ENCODE results near the gene PGM5. TPM values are rescaled to one million over a fixed set of nuclear protein-coding genes. Genes with fewer than 3 reads are reported as not detected.
"Not testable (repeated sequence)": the region's sequence is repeated elsewhere in the genome, so short reads cannot be mapped to it uniquely, and the experiment has no call there.

PGM5 gene
- total and polyA plus RNA-seq, 2 donors from 2014 or later = 16.3 to 53.1 TPM

- H3K27ac ChIP-seq (ENCODE audit: low read depth in 2 of 2, low read length in 2 of 2); DNase-seq; H3K9me3 ChIP-seq (ENCODE audit: control insufficient read depth in 2 of 3, insufficient read depth in 1 of 3, low read length in 3 of 3); H3K9ac ChIP-seq (ENCODE audit: low read length in 3 of 3); FAIRE-seq; intact Hi-C loops (cut with DNase I); H3K36me3 ChIP-seq (ENCODE audit: control insufficient read depth in 2 of 3, insufficient read depth in 3 of 3, low read length in 3 of 3); H3K4me1 ChIP-seq (ENCODE audit: control insufficient read depth in 2 of 3, insufficient read depth in 2 of 3, low read depth in 1 of 3, low read length in 3 of 3); H3K27me3 ChIP-seq (ENCODE audit: control insufficient read depth, insufficient read depth, low read length); H3K4me3 ChIP-seq (ENCODE audit: low read length in 3 of 3): not testable (repeated sequence)
These were observed 56.3 kb downstream of the PGM5 start for GRCh38 chr9:68412754-68413153.

DNA sequence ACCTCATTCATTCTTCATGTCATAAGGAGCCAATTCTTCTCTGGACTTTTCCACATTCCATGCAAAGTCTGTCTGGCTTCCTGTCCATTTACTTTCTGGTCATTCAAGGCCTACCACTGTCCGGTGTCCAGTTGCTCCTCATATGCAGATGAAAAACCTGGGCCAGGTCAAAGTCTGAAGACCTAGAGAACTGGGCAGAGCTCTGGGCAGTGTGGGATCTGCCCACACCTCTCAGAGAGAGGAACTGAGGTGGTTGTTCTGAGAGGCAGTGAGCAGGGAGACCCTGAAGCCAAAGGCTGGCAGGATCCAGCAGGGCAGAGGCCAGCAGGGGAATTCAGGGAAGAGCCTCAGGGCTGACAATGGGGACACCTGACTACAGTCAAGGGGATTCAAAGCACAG is 58.7 kb downstream of the PGM5 start:
- H3K36me3 ChIP-seq (ENCODE audit: control insufficient read depth in 2 of 3, insufficient read depth in 3 of 3, low read length in 3 of 3); DNase-seq; intact Hi-C loops (cut with DNase I); H3K9me3 ChIP-seq (ENCODE audit: control insufficient read depth in 2 of 3, insufficient read depth in 1 of 3, low read length in 3 of 3); H3K4me1 ChIP-seq (ENCODE audit: control insufficient read depth in 2 of 3, insufficient read depth in 2 of 3, low read depth in 1 of 3, low read length in 3 of 3); H3K27ac ChIP-seq (ENCODE audit: low read depth in 2 of 2, low read length in 2 of 2); H3K4me3 ChIP-seq (ENCODE audit: low read length in 3 of 3); H3K9ac ChIP-seq (ENCODE audit: low read length in 3 of 3); H3K27me3 ChIP-seq (ENCODE audit: control insufficient read depth, insufficient read depth, low read length); FAIRE-seq: not testable (repeated sequence)

- TF ChIP-seq, protein P1, sequence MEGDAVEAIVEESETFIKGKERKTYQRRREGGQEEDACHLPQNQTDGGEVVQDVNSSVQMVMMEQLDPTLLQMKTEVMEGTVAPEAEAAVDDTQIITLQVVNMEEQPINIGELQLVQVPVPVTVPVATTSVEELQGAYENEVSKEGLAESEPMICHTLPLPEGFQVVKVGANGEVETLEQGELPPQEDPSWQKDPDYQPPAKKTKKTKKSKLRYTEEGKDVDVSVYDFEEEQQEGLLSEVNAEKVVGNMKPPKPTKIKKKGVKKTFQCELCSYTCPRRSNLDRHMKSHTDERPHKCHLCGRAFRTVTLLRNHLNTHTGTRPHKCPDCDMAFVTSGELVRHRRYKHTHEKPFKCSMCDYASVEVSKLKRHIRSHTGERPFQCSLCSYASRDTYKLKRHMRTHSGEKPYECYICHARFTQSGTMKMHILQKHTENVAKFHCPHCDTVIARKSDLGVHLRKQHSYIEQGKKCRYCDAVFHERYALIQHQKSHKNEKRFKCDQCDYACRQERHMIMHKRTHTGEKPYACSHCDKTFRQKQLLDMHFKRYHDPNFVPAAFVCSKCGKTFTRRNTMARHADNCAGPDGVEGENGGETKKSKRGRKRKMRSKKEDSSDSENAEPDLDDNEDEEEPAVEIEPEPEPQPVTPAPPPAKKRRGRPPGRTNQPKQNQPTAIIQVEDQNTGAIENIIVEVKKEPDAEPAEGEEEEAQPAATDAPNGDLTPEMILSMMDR (IDR thresholded peaks at IDR 0.05; ENCODE audit: borderline replicate concordance, extremely low read depth, insufficient read depth) = peak; percentile 22
- Histone ChIP-seq H3K9me3 (ENCODE audit: control insufficient read depth in 2 of 3, insufficient read depth in 1 of 3, low read length in 3 of 3) (no peaks in the 10 kb centered on the region), H3K4me1 (ENCODE audit: control insufficient read depth in 2 of 3, insufficient read depth in 2 of 3, low read depth in 1 of 3, low read length in 3 of 3) (no peaks in the 10 kb centered on the region), H3K36me3 (ENCODE audit: control insufficient read depth in 2 of 3, insufficient read depth in 3 of 3, low read length in 3 of 3) (no peaks in the 10 kb centered on the region), H3K9ac (ENCODE audit: low read length in 3 of 3) (no peak overlapping the region), H3K4me3 (ENCODE audit: low read length in 3 of 3) (no peak overlapping the region), H3K27me3 (ENCODE audit: control insufficient read depth, insufficient read depth, low read length) (no peaks in the 10 kb centered on the region), H3K27ac (ENCODE audit: low read depth in 2 of 2, low read length in 2 of 2) (no peak overlapping the region)
- no peak for DNase-seq
- intact Hi-C loops (cut with DNase I) = no loop called here
- no peak for FAIRE-seq
These were observed 60.6 kb downstream of the PGM5 start for GRCh38 chr9:68416936-68417564.

DNA sequence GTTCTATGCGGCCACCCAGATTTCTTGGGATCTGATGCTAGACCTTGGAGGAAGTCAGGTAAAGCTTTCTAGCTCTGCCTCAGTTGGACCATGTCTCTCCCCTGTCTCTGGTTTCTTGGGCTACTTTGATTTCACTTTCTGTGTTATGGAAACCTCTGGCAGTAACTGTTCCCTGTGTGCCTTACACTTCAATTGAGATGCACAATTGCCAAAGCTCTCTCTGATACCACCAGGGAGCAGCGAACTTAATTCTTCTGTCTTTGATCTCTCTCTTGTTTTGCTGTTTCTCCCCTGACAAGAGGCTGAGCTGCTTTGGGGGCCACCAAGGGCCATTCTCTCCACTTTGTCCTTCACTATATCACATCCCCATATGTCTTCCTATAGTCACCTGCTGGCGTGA is 61.4 kb downstream of the PGM5 start:
- Histone ChIP-seq H3K36me3 (ENCODE audit: control insufficient read depth in 2 of 3, insufficient read depth in 3 of 3, low read length in 3 of 3) (no peaks in the 10 kb centered on the region), H3K4me3 (ENCODE audit: low read length in 3 of 3) (no peak overlapping the region), H3K27me3 (ENCODE audit: control insufficient read depth, insufficient read depth, low read length) (no peaks in the 10 kb centered on the region), H3K9me3 (ENCODE audit: control insufficient read depth in 2 of 3, insufficient read depth in 1 of 3, low read length in 3 of 3) (no peaks in the 10 kb centered on the region), H3K4me1 (ENCODE audit: control insufficient read depth in 2 of 3, insufficient read depth in 2 of 3, low read depth in 1 of 3, low read length in 3 of 3) (no peaks in the 10 kb centered on the region), H3K9ac (ENCODE audit: low read length in 3 of 3) (no peak overlapping the region), H3K27ac (ENCODE audit: low read depth in 2 of 2, low read length in 2 of 2) (no peak overlapping the region)
- TF ChIP-seq, protein P1 (IDR thresholded peaks at IDR 0.05; ENCODE audit: borderline replicate concordance, extremely low read depth, insufficient read depth) = no peak
- FAIRE-seq = no peak
- intact Hi-C loops (cut with DNase I) = no loop called here
- no peak for DNase-seq

All from kidney (tissue), 14 donors.